Medulla oblongata (tissue), 1 donor: Measurements from ENCODE around the gene FBXO22.
"Not testable (repeated sequence)": the region's sequence is repeated elsewhere in the genome, so short reads cannot be mapped to it uniquely, and the experiment has no call there.

Experiments
- DNase-seq: peaks from one replicate; pipeline ENCODE4 v3.0.0-alpha.2; 2015; ENCODE audit errors: extremely low spot score

FBXO22 gene

DNA sequence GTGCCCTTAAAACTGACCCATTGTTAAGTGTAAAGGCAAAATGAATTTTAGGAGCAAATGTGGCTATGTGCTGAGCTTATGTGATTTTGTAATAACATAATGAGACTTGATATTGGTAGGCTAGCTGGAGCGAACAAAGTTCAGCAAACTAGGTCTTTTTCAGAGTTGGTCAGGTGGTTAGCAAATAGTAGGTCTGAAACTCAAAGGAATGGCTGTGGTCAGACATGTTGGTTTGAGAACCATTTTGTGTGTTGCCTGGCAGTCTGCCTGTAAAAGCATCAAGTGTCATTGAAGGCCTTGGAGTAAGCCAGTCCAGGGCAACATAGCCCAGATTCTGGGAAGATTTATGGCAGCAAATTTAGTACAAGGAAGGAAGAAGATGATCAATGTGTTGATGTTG lies 16.4 kb downstream of the FBXO22 start:
- no peak for DNase-seq

DNA sequence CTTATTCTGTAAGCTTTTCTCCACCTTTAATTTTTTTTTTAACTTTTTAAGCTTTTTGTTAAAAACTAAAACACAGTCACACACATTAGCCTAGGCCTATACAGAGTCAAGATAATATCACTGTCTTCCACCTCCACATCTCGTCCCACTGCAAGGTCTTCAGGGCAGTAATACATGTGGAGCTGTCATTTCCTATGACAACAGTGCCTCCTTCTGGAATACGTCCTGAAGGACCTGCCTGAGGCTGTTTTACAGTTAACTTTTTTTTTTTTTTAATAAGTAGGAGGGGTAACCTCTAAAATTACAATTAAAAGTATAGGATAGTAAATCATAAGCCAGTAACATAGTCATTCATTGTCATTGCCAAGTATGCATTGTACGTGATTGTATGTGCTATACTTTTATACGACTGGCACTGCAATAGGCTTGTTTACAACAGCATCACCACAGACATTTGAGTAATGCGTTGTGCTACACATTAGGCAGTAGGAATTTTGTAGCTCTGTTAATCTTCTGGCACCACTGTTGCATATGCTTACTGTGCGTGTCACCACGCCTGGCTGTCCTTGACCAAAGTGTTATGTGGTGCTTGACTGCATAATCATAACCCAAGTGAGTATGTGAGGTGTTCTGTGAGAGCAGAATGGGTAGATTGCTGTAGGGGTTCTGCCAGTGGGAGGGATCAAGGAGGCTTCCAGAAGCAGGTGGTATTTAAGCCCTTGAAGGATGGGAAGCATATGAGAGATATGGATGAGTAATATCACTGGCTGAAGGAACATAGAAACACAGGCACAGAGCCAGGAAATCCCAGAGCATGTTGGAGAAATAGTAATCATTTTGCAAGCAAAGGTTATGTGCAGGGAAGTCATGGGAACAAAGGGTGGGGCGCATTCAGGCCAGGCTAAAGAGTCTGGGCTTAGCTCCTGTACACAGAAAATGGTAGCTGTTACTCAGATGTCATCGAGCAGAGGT lies 18.3 kb downstream of the FBXO22 start:
- DNase-seq = no peak

DNA sequence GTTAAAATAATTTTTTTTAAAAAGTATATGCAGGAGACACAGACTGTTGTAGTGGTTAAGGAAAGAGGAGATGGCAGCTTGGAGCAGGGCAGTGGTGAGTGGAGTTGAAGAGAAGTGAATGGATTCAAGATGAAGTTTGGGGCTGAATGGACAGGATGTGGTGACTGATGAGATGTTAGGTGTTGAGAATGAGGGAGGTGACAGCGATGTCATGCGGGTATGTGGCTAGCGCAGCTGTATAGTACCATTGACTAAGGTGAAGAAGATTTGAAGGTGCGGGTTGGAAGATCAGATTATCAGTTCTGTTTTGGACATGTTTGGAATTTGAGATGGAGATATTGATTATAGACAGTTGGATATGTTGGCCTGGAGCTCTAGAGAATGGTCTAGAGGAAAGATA lies 20.1 kb downstream of the FBXO22 start:
- DNase-seq = no peak

DNA sequence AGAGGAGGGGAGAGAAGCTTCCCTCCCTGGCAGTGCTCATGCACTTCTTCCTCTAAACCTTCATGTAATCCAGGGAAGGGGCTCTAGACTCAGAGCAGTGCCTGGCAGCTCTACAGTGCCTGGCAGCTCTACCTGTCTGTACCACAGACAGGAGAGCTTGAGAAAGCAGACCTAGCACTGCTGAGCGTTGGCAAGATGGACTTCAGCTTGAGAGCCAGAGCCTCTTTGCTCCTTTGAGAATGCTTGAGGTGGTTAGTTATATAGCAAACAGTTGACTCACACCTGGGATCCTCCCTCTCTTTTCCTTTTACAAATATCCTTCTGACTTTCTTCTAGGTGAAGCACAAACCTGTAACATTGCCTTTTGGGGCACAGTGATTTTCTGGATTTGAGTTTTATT lies 20.9 kb downstream of the FBXO22 start:
- no peak for DNase-seq

DNA sequence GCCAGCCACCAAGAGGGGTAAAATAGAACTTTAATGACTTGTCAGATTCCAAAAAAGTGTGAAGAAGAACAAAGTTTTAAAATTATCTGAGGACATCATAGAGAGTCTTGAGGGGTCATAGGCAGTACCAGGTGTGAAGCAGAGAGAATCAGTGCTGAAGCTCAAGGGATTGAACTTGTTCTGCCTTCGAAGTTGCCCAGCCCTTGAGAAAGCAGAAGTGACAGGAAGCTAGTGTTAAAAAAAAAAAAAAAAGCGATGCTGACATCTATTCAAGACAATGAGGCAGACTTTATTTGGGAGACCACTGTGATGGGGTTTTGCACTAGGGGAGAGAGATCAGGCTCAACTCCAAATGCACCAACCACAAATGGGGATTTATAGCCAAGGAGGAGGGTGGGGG lies 21.8 kb downstream of the FBXO22 start:
- no peak for DNase-seq

DNA sequence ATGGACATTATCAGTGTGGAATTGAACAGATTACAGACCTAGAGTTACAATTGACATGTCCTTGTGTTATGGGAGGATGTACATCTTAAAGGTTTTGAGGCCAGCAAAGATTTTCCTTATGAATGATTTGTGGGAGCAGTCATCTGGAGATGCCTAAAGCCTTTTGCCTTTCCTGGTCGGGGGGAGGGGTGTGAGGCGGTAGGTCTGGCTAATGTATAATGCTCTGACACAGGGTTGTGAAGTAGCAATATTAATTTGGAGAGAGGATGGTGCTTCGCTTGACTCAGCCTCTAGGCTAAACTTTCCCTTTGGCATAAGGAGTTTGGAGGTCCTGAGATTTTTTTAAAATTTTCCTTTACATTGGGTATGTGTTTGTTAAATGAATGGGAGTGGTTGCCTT lies 23.3 kb downstream of the FBXO22 start:
- no peak for DNase-seq

DNA sequence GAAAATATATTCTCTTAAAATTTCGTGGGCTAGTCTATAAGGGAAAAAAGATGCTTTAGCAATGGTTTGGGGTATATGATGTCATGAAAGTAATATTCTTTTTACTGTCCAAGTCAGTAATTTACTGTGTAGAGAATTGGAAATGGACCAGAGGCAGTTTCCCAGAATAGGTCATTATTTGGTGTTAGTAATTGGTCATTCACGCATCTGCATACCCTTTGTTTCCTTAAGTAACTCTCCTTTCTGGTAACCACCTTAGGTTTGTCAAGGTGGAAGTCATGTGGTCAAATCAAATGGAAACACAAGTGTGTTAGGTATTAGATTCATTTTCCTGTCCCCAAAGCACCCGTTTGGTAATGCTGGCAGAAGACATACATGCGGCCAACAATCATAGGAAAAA lies 23.9 kb downstream of the FBXO22 start:
- DNase-seq = no peak

DNA sequence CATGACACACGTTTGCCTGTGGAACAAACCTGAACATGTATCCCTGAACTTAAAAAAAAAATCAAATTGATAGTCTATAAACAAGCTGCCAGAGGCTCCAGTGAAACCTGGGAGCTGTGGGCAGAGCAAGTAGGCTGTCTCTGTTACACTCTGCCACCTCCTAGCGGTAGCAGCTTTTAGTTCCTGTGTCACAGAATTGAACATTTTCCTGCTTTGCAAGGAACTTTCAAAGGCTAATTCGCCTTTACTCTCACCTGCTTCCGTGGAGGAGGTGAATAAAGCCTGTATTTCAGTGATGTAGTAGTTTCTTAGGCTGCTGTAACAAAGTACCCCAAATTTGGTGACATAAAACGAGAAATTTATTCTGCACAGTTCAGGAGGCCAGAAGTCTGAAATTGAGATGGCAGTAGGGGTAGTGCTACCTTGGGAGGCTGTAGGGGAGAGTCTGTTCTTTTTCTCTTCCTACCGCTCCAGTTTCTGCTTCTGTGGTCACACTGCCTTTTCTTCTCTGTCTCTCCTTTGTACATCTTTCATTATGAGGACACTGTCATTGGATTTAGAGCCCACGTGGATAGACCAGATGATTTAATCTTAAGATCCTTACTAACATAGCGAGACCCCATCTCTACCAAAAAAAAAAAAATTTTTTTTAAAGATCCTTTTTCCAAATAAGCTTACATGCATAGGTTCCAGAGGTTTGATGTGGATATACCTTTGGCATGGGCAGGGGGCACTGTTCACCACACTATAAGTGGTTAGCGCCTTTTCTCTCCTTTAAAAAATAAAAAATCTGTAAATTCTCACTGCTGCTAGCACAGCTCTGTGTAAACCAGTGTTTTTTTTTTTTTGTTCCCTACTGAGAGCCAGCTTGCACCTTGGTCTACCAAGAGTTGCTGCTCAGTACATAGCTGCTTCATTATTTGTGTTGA lies 25.3 kb downstream of the FBXO22 start:
- DNase-seq = no peak

DNA sequence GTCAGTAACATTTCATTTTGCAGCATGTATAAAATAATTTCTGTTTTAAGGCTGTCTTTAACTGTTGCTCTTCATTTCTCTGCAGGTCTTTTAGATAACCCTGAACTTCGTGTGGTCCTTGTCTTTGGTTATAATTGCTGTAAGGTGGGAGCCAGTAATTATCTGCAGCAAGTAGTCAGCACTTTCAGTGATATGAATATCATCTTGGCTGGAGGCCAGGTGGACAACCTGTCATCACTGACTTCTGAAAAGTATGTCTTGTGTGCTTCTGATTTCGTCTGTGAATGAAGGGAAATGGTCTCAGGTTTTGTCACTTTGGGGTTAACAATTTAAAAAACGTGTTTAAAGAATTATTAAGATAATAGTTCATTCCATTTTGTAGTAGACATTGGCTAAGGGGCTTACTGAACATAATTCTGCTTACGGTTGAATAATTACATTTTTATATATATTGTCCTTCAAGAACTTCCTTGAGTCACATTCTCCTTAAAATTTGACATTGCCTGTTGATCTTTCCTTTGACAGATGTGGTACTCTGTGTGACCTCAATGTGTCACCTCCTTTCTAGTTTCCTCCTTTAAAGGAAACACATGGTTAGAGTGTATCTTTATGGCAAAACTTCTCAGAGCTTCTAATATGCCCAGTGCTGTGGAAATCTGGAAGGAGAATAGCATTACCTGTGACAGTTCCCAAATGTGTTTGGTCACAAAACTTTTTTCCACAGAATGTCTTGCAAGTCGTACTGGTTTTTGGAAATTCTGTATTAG lies 26.3 kb downstream of the FBXO22 start:
- DNase-seq = no peak

DNA sequence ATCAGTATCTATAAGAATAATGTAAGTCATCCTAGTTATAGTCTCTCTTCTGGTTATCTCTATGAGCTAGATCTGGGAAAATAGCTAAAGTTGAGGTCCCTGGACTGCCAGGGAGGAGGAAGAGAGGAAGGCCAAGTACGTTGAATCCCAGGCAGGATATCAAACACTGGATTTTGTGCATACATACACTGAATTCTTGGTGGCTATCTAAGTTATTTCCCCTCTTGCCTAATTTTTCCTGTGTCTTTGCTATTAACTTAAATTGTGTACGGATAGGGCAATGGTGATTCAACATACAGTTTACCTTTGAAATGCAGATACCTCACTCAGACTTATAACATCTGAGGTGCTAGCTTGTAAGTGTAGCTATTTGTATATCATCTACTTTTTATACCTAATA lies 27.2 kb downstream of the FBXO22 start:
- no peak for DNase-seq

DNA sequence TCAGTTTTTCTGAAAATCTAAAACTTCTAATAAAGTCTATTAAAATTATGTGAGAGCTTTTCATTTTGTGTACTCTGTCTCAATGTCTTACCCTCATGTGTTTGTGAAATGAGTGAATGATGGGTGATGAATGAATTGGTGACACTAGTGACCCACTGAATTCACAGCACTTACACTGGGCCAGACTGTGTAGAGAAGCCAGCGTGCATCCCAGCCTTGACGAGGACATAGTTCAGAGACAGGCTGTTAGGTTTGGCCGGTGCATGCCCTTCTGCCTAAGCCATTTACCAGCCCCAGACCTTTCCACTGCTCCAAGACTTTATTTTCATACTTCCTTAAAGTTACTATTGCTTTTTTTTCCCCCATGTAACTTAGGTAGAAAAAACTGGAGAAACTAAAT lies 38.8 kb downstream of the FBXO22 start:
- no peak for DNase-seq

DNA sequence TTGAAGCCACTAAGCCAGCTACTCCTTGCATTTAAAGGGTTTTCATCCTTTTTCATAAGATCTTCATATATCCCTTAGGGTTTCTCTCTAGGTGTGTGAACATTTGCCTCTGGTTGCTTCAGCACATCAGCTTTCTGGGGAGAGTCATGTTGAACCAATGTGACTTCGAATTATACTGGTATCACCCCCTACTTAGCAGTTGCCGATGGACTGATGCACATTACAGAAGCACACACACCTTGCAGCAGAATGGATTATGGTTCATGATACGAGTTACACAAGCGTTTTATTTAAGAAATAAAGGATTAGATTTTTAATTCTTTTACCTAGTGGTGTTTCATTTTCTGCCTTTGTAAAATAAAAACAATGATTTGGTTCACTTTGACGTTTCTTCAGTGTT lies 39.6 kb downstream of the FBXO22 start:
- DNase-seq = no peak

DNA sequence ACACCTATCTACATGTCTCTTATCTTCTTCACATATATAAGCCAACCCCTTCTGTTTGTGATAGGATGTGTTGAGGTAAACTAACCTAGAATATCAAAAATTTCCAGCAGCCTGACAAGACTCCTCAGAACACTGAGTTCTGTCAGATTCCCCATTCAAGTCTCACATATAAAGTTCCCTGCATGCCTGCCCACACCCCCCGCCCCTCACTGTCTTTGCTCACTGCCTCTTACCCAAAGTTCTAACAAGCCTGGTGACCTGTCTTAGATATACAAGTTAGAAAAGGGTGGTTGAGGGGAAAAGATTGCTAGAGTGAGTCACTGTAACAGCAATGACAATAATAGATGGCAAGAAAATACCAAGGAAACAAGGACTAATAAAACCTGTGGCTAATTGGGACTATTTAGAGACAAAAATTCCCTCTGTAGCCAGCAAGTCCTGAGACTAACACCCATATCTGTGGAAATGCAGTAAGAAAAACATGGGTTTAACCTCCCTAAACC lies 40.1 kb downstream of the FBXO22 start:
- no peak for DNase-seq

DNA sequence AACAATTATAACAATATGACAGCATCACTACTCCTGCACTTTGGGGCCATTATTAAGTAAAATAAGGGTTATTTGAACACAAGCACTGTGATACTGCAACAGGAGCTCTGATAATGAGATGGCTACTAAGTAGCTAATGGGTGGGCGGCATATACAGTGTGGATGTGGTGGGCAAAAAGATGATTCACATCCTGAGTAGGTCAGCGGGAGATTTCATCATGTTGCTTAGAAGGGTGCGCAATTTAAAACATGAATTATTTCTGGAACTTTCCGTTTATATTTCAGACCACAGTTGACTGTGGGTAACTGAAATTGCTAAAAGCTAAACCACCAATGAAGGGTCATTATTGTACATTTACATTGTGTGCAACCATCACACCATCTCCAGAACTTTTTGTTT lies 42.3 kb downstream of the FBXO22 start:
- no peak for DNase-seq

DNA sequence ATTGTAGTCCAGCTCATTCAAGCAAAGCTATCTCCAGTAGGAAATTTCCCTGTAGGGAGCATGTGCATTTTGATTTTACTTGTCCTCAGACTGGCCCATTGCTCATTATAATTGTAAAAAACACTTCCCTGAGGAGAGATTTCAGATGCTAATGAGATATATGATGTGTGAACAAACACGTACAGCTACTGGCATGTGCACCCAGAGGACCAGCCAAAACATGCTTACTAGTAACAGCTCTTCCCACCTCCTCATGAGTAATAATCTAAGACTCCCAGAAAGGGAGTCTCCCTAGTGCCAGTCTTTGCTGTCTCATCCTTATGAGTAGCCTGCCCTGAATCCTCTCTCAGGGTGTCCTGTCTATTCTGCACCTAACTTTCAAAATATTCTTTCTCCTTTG lies 43.4 kb downstream of the FBXO22 start:
- DNase-seq = no peak

DNA sequence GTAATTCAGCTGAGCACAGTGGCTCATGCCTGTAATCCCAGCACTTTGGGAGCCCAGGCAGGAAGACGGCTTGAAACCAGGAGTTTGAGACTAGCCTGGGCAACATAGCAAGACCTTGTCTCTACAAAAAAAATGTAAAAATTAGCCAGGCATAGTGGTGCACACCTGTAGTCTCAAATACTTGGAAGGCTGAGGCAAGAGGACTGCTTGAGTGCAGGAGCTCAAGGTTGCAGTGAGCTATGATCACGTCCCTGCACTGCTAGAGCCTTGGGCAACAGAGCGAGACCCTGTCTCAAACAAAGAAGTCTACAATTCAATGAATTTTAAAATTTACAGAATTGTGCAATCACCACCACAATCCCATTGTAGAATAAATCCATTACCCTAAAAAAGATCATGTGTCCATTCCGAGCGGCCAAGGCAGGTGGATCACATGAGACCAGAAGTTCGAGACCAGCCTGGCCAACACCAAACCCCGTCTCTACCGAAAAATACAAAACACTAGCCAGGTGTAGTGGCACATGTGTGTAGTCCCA lies 45.2 kb downstream of the FBXO22 start:
- no peak for DNase-seq

DNA sequence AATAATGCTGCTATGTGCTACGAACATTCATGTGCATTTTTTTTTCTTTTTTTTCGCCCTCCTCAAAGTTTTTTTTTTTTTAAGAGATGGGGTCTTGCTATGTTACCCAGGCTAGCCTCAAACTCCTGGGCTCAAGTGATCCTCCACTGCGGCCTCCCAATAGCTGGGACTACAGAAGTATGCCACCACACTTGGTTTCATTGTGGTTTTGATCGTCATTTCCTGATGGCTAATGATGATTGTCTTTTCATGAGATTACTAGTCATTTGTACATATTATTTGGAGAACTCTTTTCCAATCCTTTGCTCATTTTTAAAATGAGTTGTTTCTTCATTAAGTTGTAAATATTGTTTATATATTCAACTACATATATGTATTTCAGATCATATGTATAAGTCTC lies 48.8 kb downstream of the FBXO22 start:
- DNase-seq = no peak

DNA sequence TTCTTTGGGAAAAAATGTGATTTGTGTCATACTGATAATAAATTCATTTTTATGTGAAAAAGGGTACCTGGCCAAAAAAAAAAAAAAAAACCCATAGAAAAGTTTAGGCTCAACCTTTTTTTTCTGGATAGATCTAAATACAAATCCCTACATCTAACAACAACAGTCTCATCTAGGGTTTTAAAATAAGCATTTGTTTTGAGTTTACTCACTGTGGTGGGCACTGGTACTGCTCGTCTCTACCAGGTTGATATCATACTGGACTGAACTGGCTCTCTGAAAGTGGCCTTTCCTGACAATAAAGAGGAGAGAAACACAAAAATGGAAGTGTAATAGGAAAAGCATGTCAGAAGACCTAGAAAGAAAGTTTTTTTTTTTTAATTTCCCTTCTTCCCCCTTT lies 52.0 kb downstream of the FBXO22 start:
- DNase-seq = no peak

DNA sequence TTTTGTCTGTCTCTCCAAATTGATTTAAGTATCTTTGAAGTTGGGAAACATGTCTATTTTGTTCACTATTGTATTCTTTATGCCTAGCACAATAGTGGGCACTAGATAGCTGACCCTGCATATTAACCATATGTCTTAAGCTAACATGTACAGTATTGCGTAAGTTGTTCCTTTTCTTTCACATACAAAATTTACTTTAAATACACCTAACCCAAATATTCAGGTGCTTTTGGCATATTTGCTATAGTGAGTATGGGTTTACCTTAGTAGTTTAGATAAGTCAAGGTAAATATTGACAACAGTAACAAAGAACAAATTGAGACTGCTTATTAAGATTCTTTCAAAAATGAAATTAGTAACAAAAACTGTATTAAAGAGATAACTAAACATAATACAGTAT lies 57.7 kb downstream of the FBXO22 start:
- DNase-seq = no peak

DNA sequence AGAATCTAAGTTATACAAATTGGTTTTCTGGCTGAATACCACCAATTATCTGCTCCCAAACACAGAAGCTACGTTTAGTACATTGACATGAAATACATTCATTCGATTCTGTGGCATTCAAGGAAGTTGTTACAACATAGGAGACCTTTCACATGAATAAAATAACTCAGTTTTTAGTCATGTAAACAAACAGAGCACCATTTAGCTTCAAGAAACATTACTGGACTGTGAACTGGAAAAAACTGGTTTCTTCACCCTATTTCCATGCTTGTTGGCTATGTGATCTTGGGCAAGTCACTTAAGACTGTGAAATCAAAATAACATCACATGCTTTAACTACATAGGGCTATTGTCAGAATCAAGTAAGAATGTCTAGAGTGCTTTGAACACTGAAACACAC lies 62.4 kb downstream of the FBXO22 start:
- no peak for DNase-seq

DNA sequence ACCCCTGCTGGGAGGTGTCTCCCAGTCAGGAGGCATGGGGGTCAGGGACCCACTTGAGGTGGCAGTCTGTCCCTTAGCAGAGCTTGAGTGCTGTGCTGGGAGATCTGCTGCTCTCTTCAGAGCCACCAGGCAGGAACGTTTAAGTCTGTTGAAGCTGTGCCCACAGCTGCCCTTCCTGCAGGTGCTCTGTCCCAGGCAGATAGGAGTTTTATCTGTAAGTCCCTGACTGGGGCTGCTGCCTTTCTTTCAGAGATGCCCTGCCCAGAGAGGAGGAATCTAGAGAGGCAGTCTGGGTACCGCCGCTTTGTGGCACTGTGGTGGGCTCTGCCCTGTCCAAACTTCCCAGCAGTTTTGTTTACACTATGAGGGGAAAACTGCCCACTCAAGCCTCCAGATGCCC lies 73.1 kb downstream of the FBXO22 start:
- DNase-seq = not testable (repeated sequence)
